Measurements from ENCODE around the gene APBB2. TPM values are rescaled to one million over a fixed set of nuclear protein-coding genes. Genes with fewer than 3 reads are reported as not detected.

APBB2 gene
- polyA plus RNA-seq, 3 donors, result 0.15 to 0.33 TPM; not detected in 1

- Mint-ChIP-seq H3K9me3 (no peaks in the 10 kb centered on the region), H3K4me1 (no peaks in the 10 kb centered on the region), H3K27me3 (ENCODE audit: low read depth in 3 of 3) (peaks cover 0 to 1% (median 0%) of the 10 kb centered on the region in 3 donors), H3K4me3 (no peak overlapping the region), H3K36me3 (no peaks in the 10 kb centered on the region), H3K27ac (no peak overlapping the region)
- H3K36me3 ChIP-seq (replicated peaks in 1 of 2; ENCODE audit: control insufficient read depth in 1 of 2, insufficient read depth in 2 of 2, low read length in 2 of 2), result no peaks in the 10 kb centered on the region
- no peaks in the 10 kb centered on the region for H4K20me1 ChIP-seq (ENCODE audit: insufficient read depth, low read length)
- no peak for DNase-seq
- 92% methylated on average over 2 of the region's 7 CpGs for WGBS (ENCODE audit: insufficient coverage)
- no peak overlapping the region for H2AFZ ChIP-seq (ENCODE audit: insufficient read depth, low read depth, low read length, poor library complexity, severe bottlenecking)
- H3K4me1 ChIP-seq (ENCODE audit: control insufficient read depth in 1 of 2, insufficient read depth in 2 of 2, low read length in 2 of 2), result no peaks in the 10 kb centered on the region
- H3K4me3 ChIP-seq (replicated peaks in 1 of 3; ENCODE audit: low read depth in 2 of 3, low read length in 3 of 3), result no peak overlapping the region
- intact Hi-C loops (cut with micrococcal nuclease), result no loop called here
- no peak for TF ChIP-seq CTCF (IDR thresholded peaks at IDR 0.05)
- no peaks in the 10 kb centered on the region for H3K79me2 ChIP-seq (ENCODE audit: insufficient read depth, low read length)
- H3K27ac ChIP-seq (ENCODE audit: low read depth in 1 of 2, low read length in 2 of 2), result no peak overlapping the region
- no peak overlapping the region for H3K9ac ChIP-seq (ENCODE audit: insufficient read depth, low read length, poor library complexity, severe bottlenecking)
- no peak overlapping the region for H3K4me2 ChIP-seq (replicated peaks; ENCODE audit: extremely low read depth, low read length, poor library complexity, severe bottlenecking)
- H3K27me3 ChIP-seq (ENCODE audit: control insufficient read depth in 2 of 2, insufficient read depth in 2 of 2, low read length in 2 of 2), result no peaks in the 10 kb centered on the region
- H3K9me3 ChIP-seq (replicated peaks in 1 of 2; ENCODE audit: control insufficient read depth in 1 of 2, insufficient read depth in 1 of 2, low read length in 2 of 2), result no peaks in the 10 kb centered on the region
Observed at GRCh38 chr4:40874331-40874730, 340.0 kb downstream of the APBB2 start.

- Histone ChIP-seq H3K4me2 (replicated peaks; ENCODE audit: extremely low read depth, low read length, poor library complexity, severe bottlenecking) (no peak overlapping the region), H3K4me3 (replicated peaks in 1 of 3; ENCODE audit: low read depth in 2 of 3, low read length in 3 of 3) (no peak overlapping the region), H3K4me1 (ENCODE audit: control insufficient read depth in 1 of 2, insufficient read depth in 2 of 2, low read length in 2 of 2) (no peaks in the 10 kb centered on the region), H3K36me3 (replicated peaks in 1 of 2; ENCODE audit: control insufficient read depth in 1 of 2, insufficient read depth in 2 of 2, low read length in 2 of 2) (no peaks in the 10 kb centered on the region), H3K27me3 (ENCODE audit: control insufficient read depth in 2 of 2, insufficient read depth in 2 of 2, low read length in 2 of 2) (no peaks in the 10 kb centered on the region), H3K9me3 (replicated peaks in 1 of 2; ENCODE audit: control insufficient read depth in 1 of 2, insufficient read depth in 1 of 2, low read length in 2 of 2) (no peaks in the 10 kb centered on the region), H2AFZ (ENCODE audit: insufficient read depth, low read depth, low read length, poor library complexity, severe bottlenecking) (no peak overlapping the region), H3K79me2 (ENCODE audit: insufficient read depth, low read length) (no peaks in the 10 kb centered on the region), H3K9ac (ENCODE audit: insufficient read depth, low read length, poor library complexity, severe bottlenecking) (no peak overlapping the region), H4K20me1 (ENCODE audit: insufficient read depth, low read length) (no peaks in the 10 kb centered on the region), H3K27ac (ENCODE audit: low read depth in 1 of 2, low read length in 2 of 2) (no peak overlapping the region)
- 100% methylated on average over 2 of the region's 7 CpGs for WGBS (ENCODE audit: insufficient coverage)
- Mint-ChIP-seq H3K4me3 (no peak overlapping the region), H3K9me3 (no peaks in the 10 kb centered on the region), H3K4me1 (no peaks in the 10 kb centered on the region), H3K27me3 (ENCODE audit: low read depth in 3 of 3) (peaks cover 0 to 1% (median 0%) of the 10 kb centered on the region in 3 donors), H3K36me3 (no peaks in the 10 kb centered on the region), H3K27ac (no peak overlapping the region)
- TF ChIP-seq CTCF (IDR thresholded peaks at IDR 0.05), result no peak
- intact Hi-C loops (cut with micrococcal nuclease), result no loop called here
- no peak for DNase-seq
Observed at GRCh38 chr4:40871695-40872250, 342.6 kb downstream of the APBB2 start.
